SK-N-MC (cell line): ENCODE measurements around the gene C1QL3.

Experiments
- DNase-seq: peaks from one replicate; pipeline ENCODE4 v3.0.0-alpha.2; 2011; ENCODE audit warnings: low read depth, low spot score
- H3K27ac ChIP-seq: fragments of 200-600 bp; sonication (generic); 2 replicates; pipeline ENCODE4 v1.5.1; 2016; ENCODE audit warnings: mixed run types
- H3K36me3 ChIP-seq: fragments of 200-600 bp; sonication (generic); 2 replicates; pipeline ENCODE4 v1.6.1; 2017; ENCODE audit warnings: antibody characterized with exemption, low read length, mixed read lengths; ENCODE audit not compliant: insufficient read depth
- H3K4me3 ChIP-seq: fragments of 200-600 bp; sonication (generic); 2 replicates; pipeline ENCODE4 v1.5.1; 2016
- H3K9ac ChIP-seq: fragments of 200-600 bp; sonication (generic); 2 replicates; pipeline ENCODE4 v1.8.0; 2017; ENCODE audit warnings: mixed run types, mixed read lengths; ENCODE audit not compliant: insufficient read length
- H3K9me3 ChIP-seq: fragments of 200-600 bp; sonication (generic); 2 replicates; pipeline ENCODE4 v1.6.1; 2017; ENCODE audit warnings: low read depth, mild to moderate bottlenecking, antibody characterized with exemption, low read length, moderate library complexity, mixed read lengths
- EZH2 ChIP-seq: fragments of 200-600 bp; sonication (generic); IDR thresholded peaks from one replicate; pipeline ENCODE4 v1.6.1; 2017; ENCODE audit warnings: antibody characterized with exemption
- FOXP2 ChIP-seq: optimal IDR thresholded peaks from 2 replicates; pipeline ENCODE3; 2011; ENCODE audit warnings: mild to moderate bottlenecking, moderate library complexity; ENCODE audit not compliant: insufficient read depth; ENCODE audit errors: extremely low read length, control extremely low read depth
- POLR2AphosphoS5 ChIP-seq: IDR thresholded peaks from 2 replicates; pipeline ENCODE4 v1.6.1; 2012; ENCODE audit warnings: mild to moderate bottlenecking, low read depth, low read length, borderline replicate concordance

Gene C1QL3

DNA sequence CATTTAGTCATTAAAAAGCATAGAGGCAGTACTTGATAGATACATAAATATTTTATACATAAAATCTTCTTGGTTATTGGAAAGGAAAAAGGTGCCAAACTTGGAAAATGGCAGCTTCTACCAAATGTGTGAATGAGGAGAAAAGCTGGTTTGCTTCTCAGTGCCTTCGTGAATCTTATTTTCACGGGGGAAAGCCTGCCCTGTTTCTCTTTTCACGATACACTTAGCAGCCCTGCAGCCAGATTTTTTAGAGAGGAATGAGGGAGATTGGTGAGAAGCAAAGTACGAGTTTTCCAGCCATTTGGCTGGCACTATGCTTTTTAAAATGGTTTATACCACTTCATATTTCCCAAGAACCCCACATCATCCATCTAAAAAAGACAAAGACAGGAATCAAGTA lies 22.9 kb upstream of the C1QL3 start:
- Histone ChIP-seq H3K9ac (no peak overlapping the region), H3K27ac (no peak overlapping the region), H3K9me3 (no peaks in the 10 kb centered on the region), H3K4me3 (no peak overlapping the region), H3K36me3 (no peaks in the 10 kb centered on the region)
- DNase-seq = no peak
- TF ChIP-seq FOXP2 (no peak), EZH2 (no peak), POLR2AphosphoS5 (no peak)

DNA sequence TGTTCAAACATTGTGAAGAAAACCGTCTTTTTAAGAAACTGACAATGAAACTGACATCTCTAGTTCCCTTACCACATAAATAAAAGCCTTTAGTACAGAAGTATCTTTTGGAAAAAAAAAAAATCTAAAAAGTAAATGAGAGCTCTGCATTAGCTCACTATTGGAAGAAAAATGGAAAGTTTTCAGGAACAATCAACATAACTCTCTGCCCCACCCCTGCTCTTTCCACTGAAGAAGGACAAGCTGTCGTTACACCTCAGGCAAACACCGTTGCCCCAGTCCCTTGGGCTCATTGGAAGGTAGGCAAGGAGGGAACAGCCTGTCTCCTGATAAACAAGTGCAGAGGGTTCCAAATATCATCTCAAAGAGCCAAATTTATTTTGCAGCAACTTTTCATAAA lies 22.4 kb upstream of the C1QL3 start:
- no peak overlapping the region for H3K27ac ChIP-seq
- no peaks in the 10 kb centered on the region for H3K9me3 ChIP-seq
- H3K36me3 ChIP-seq = no peaks in the 10 kb centered on the region
- no peak overlapping the region for H3K4me3 ChIP-seq
- no peak overlapping the region for H3K9ac ChIP-seq
- DNase-seq = no peak
- TF ChIP-seq POLR2AphosphoS5 (no peak), EZH2 (no peak), FOXP2 (no peak)

DNA sequence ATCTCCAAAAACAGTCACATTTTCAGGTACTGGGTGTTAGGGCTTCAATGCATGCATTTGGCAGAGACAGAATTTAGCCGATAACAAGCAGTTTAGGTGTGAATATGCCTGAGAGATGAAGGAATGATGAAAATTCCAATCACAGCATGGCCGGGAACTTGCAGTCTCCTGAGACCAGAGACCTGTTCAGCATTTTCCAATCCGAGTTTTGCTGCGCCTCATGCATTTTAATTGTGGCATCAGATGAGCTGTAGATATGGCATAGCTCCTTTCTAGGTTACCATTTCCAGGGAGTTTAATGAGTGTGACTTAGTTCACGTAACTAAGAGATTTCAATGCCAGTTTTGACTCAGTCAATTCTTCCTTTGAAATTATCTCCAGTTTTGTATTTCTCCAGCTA lies 14.5 kb upstream of the C1QL3 start:
- TF ChIP-seq FOXP2 (no peak), EZH2 (no peak), POLR2AphosphoS5 (no peak)
- no peak overlapping the region for H3K4me3 ChIP-seq
- no peaks in the 10 kb centered on the region for H3K36me3 ChIP-seq
- DNase-seq = no peak
- H3K9ac ChIP-seq = no peak overlapping the region
- H3K9me3 ChIP-seq = no peaks in the 10 kb centered on the region
- no peak overlapping the region for H3K27ac ChIP-seq

DNA sequence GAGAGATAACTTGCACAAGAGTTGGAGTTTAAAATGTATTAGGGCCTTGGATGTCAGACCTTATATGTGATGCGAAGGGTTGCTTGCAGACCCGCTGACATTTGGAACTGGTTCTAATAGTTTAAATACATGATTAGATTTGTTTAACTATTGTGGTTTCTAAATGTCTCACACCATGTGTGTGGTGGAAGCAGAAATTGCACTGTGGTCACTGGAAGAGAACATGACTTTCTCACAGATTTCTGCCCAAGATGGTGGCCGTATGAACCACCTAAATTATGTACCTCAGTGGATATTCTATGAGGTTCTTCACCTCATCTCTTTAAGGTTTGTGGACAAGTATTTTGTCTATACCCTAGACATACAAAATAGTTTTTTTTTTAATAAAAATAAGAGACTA lies 8.2 kb upstream of the C1QL3 start:
- Histone ChIP-seq H3K36me3 (no peaks in the 10 kb centered on the region), H3K9ac (no peak overlapping the region), H3K27ac (no peak overlapping the region), H3K9me3 (no peaks in the 10 kb centered on the region), H3K4me3 (no peak overlapping the region)
- DNase-seq = no peak
- no peak for TF ChIP-seq POLR2AphosphoS5
- TF ChIP-seq FOXP2 = no peak
- no peak for TF ChIP-seq EZH2

DNA sequence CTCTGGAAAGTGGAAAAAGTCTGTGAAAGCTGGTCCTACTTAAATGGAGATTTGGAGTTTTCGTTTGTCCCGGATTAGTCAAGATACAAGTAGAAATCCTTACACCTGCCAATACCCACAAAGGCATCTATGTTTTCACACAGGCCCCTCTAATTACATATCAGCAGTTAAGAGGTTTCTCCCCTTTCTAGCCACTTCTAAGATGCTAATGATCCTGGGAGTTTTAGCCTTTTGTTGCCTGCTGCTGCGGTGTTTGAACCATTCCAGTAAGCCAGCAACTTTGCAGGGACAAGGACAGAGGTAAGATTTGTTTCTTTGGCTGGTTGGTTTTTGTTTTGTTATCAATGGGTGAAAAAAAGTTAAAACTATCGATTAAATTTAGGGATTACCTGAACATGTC lies 5.8 kb upstream of the C1QL3 start:
- Histone ChIP-seq H3K27ac (no peak overlapping the region), H3K4me3 (no peak overlapping the region), H3K36me3 (no peaks in the 10 kb centered on the region), H3K9ac (no peak overlapping the region), H3K9me3 (no peaks in the 10 kb centered on the region)
- no peak for DNase-seq
- TF ChIP-seq EZH2 (no peak), FOXP2 (no peak), POLR2AphosphoS5 (no peak)

DNA sequence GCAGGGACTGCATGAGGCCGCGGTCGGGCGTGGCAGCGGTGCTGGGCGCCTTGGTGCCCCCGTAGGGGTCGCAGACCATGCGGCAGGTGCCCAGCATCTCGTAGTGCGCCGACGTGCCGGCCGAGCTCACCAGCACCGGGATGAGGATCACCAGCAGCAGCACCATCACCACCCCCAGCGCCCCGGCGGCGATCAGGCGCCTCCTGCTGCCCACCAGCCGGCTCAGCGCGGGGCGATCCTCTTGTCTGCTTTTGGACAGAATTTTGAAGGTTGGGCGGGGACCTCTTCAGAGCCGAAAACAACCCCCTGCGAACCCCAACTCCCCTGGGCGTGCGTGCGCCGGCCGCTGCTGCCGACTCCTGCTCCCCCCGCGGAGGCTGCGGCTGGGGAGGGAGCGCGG lies 779 bp downstream of the C1QL3 start:
- no peak for DNase-seq
- no peaks in the 10 kb centered on the region for H3K36me3 ChIP-seq
- H3K9ac ChIP-seq = no peak overlapping the region
- H3K4me3 ChIP-seq = peak overlapping the region; percentile 49
- H3K27ac ChIP-seq = no peak overlapping the region
- TF ChIP-seq POLR2AphosphoS5 = no peak
- TF ChIP-seq EZH2 = no peak
- TF ChIP-seq FOXP2 = no peak
- H3K9me3 ChIP-seq = no peaks in the 10 kb centered on the region

DNA sequence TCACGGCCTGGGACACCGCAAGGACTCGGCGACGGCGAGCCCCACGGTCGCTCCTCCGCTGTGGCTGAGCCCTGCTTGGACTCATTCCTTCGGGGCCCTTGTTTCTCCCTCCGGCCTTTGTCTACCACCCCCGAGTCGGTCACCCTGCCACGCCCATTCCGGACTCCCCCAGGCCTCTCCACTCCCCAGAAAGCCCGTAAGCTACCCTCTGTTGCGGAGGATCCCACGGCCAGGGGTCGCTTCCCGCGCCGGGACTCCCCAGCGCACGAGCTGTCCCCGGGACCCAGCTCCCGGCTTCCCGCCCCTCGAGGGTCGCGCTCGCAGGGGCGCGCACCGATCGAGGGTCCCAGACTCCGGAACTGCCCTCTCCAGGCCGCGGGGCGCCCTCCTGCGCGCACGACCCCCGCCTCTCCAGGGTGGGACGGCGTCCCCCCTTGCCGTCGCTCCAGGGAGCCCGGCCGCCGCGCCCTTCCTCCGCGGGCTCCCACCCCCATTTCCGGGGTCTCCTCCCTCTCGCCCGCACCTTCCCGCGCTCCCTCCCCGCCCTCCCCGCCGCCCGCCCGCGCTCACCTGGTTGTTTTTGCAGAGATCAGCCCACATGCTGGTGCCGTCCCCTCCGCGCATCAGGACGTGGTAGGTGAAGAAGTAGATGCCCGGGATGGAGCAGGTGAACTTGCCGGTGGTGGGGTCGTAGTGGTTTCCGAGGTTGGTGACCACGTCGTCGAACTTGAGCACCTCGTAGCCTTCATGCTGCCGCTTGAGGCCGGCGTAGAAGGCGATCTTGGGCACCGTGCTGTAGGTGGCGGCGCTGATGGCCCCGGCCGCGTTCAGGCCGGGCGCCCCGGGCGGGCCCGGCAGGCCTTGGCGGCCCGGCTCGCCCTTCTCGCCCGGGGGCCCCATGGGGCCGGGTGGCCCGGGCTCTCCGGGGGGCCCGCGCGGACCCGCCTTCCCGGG lies 1.5 kb downstream of the C1QL3 start:
- TF ChIP-seq FOXP2 (no peak), EZH2 (no peak), POLR2AphosphoS5 (no peak)
- Histone ChIP-seq H3K9me3 (no peaks in the 10 kb centered on the region), H3K9ac (no peak overlapping the region), H3K4me3 (no peak overlapping the region), H3K27ac (no peak overlapping the region), H3K36me3 (no peaks in the 10 kb centered on the region)
- no peak for DNase-seq

DNA sequence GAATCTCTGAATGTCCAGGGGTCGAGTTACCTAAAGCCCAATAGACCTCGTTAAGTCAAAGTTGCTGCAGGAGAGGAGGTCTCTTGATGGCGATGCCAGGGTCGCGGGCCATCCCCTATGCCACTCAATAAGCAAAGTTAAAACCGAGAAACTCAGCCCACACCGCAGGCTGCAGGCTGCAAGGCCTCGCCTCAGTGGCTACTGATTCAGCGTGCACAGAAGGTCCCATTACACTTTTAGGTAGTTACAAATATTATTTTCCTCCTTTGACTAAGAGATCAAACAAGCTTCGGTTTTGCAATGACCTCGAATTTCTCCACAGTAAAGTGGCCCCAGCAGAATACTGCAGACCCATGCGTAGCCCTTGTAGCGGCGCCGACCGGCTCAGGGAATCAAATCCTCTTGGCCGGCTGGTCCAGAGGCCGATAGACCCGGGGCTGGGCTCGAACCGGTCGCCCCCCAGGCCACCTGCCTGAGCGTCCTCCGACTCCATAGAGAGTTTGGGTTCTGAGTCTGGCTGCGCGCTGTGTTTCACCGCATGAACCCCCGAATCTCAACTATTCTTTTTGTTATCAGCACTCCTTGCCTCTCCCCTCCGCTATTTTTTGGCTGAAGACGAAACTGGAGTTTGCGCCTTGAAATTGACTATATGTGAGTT lies 2.3 kb downstream of the C1QL3 start:
- Histone ChIP-seq H3K9ac (no peak overlapping the region), H3K36me3 (no peaks in the 10 kb centered on the region), H3K4me3 (no peak overlapping the region), H3K9me3 (no peaks in the 10 kb centered on the region), H3K27ac (no peak overlapping the region)
- no peak for DNase-seq
- no peak for TF ChIP-seq FOXP2
- no peak for TF ChIP-seq POLR2AphosphoS5
- TF ChIP-seq EZH2 = no peak

DNA sequence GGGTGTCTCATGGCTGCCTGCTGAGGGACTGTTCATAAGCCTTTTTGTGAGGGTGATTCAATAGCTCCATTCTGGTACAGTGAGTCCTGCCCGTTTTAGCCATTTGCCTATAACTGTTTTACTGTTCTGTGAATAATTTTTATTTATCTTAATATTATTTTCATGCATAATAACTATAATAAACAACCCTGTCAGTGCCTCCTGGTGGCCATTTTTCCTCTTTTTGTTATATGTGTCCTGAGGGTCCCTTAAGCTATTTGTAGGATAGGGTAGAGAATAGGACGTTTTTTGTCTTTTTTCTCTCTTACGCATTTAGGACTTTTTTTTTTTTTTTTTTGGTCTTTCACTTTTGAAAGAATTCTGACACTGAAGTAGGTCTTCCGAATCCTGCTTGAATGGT lies 2.9 kb downstream of the C1QL3 start:
- Histone ChIP-seq H3K9me3 (no peaks in the 10 kb centered on the region), H3K4me3 (no peak overlapping the region), H3K27ac (no peak overlapping the region), H3K36me3 (no peaks in the 10 kb centered on the region), H3K9ac (no peak overlapping the region)
- TF ChIP-seq EZH2 = no peak
- TF ChIP-seq POLR2AphosphoS5 = no peak
- no peak for TF ChIP-seq FOXP2
- no peak for DNase-seq
